ENCODE measurements around the gene COX7A2. TPM values are rescaled to one million over a fixed set of nuclear protein-coding genes. Genes with fewer than 3 reads are reported as not detected.

The COX7A2 gene
- total and polyA plus RNA-seq, 2 of the 13 experiments (the other 11 are each of a cell fraction or from before 2014, with no cell fraction given), result 407 to 556 TPM

DNA sequence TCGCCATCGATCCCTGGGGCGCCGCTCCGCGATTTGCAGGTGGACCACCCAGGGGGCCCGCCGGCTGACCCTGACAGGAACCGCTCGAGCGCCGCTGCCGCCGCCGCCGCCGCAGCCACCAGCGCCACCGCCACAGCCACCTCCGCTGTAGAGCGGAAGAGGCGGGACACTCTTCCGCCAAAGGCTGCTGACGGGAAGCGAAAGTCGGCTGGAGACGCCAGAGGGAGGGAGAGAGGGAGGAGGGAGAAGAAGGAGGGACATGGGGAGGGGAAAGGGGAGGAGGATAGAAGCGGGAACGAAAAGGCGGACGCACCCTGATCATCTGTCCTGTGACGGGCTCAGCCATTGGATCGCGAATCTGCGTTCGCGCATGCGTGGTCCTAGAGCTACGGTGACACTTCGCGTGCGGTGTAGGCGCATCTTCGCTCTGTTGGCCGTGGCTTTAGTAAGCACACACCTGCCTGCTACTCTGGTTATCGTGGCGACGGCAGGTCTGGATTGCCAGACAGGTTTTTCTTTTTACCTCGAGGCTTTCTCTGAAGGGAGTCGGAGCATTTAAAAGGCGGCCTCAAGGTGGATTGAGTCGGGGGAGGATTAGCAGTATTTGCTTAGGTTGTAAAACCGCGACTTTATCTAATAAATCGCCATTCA is 41.2 kb upstream of the COX7A2 start, which contains the start of gene TMEM30A (continued):
- TF ChIP-seq CCAR2 (optimal IDR thresholded peaks at IDR 0.05; ENCODE audit: low read depth, low read length), result peak; percentile 21
- no peak for TF ChIP-seq ZBTB1 (CRISPR knock-in tag; IDR thresholded peaks at IDR 0.05; ENCODE audit: borderline replicate concordance)
- TF ChIP-seq AHR (CRISPR knock-in tag; IDR thresholded peaks at IDR 0.05), result no peak; the same call in 1 of the 2 replicates
- no peak for TF ChIP-seq NR2F6 (IDR thresholded peaks at IDR 0.05)
- 0 out of 2 replicates have a peak, but pooled peaks have one; percentile 45 for TF ChIP-seq NR2F6 (CRISPR knock-in tag; IDR thresholded peaks at IDR 0.05)
- peak; percentile 58; the same call in 1 of the 2 replicates for TF ChIP-seq ZNF749 (CRISPR knock-in tag; IDR thresholded peaks at IDR 0.05; ENCODE audit: borderline replicate concordance)
- TF ChIP-seq, protein P1, sequence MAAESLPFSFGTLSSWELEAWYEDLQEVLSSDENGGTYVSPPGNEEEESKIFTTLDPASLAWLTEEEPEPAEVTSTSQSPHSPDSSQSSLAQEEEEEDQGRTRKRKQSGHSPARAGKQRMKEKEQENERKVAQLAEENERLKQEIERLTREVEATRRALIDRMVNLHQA (CRISPR knock-in tag; IDR thresholded peaks at IDR 0.05), result no peak
- TF ChIP-seq, protein P2, sequence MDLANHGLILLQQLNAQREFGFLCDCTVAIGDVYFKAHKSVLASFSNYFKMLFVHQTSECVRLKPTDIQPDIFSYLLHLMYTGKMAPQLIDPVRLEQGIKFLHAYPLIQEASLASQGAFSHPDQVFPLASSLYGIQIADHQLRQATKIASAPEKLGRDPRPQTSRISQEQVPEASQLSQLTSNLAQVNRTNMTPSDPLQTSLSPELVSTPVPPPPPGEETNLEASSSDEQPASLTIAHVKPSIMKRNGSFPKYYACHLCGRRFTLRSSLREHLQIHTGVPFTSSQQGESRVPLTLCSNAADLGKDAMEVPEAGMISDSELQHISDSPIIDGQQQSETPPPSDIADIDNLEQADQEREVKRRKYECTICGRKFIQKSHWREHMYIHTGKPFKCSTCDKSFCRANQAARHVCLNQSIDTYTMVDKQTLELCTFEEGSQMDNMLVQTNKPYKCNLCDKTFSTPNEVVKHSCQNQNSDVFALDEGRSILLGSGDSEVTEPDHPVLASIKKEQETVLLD (CRISPR knock-in tag; IDR thresholded peaks at IDR 0.05; ENCODE audit: low read depth), result 0 out of 2 replicates have a peak, but pooled peaks have one; percentile 43
- peak; percentile 84; the same call in 1 of the 2 replicates for TF ChIP-seq MTA1 (CRISPR knock-in tag; IDR thresholded peaks at IDR 0.05; ENCODE audit: borderline replicate concordance)
- TF ChIP-seq ZNF30 (CRISPR knock-in tag; IDR thresholded peaks at IDR 0.05), result no peak
- peak; percentile 82; the same call in 1 of the 2 replicates for TF ChIP-seq KDM4B (CRISPR knock-in tag; IDR thresholded peaks at IDR 0.05)
- TF ChIP-seq MXI1 (IDR thresholded peaks at IDR 0.05; ENCODE audit: borderline replicate concordance, low read depth, low read length), result peak; percentile 80; the same call in 1 of the 3 replicates
- no peak for TF ChIP-seq ZNF564 (CRISPR knock-in tag; IDR thresholded peaks at IDR 0.05)
- no peak for TF ChIP-seq ZNF891 (CRISPR knock-in tag; IDR thresholded peaks at IDR 0.05)
- TF ChIP-seq FOXA3 (CRISPR knock-in tag; IDR thresholded peaks at IDR 0.05), result peak; percentile 51
- TF ChIP-seq ZNF850 (CRISPR knock-in tag; conservative IDR thresholded peaks at IDR 0.05), result no peak
- TF ChIP-seq MAF1 (CRISPR knock-in tag; IDR thresholded peaks at IDR 0.05; ENCODE audit: borderline replicate concordance), result no peak
- TF ChIP-seq, protein P3, sequence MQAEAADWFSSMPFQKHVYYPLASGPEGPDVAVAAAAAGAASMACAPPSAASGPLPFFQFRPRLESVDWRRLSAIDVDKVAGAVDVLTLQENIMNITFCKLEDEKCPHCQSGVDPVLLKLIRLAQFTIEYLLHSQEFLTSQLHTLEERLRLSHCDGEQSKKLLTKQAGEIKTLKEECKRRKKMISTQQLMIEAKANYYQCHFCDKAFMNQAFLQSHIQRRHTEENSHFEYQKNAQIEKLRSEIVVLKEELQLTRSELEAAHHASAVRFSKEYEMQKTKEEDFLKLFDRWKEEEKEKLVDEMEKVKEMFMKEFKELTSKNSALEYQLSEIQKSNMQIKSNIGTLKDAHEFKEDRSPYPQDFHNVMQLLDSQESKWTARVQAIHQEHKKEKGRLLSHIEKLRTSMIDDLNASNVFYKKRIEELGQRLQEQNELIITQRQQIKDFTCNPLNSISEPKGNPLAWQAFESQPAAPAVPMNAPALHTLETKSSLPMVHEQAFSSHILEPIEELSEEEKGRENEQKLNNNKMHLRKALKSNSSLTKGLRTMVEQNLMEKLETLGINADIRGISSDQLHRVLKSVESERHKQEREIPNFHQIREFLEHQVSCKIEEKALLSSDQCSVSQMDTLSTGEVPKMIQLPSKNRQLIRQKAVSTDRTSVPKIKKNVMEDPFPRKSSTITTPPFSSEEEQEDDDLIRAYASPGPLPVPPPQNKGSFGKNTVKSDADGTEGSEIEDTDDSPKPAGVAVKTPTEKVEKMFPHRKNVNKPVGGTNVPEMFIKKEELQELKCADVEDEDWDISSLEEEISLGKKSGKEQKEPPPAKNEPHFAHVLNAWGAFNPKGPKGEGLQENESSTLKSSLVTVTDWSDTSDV (CRISPR knock-in tag; IDR thresholded peaks at IDR 0.05), result no peak
- TF ChIP-seq ZNF496 (CRISPR knock-in tag; IDR thresholded peaks at IDR 0.05; ENCODE audit: insufficient replicate concordance), result no peak
- no peak; the same call in none of the 2 replicates for TF ChIP-seq ATF7-NPFF (CRISPR knock-in tag; IDR thresholded peaks at IDR 0.05; ENCODE audit: low read depth)
- TF ChIP-seq HOXA9 (CRISPR knock-in tag; IDR thresholded peaks at IDR 0.05; ENCODE audit: borderline replicate concordance), result no peak
- TF ChIP-seq, protein P4, sequence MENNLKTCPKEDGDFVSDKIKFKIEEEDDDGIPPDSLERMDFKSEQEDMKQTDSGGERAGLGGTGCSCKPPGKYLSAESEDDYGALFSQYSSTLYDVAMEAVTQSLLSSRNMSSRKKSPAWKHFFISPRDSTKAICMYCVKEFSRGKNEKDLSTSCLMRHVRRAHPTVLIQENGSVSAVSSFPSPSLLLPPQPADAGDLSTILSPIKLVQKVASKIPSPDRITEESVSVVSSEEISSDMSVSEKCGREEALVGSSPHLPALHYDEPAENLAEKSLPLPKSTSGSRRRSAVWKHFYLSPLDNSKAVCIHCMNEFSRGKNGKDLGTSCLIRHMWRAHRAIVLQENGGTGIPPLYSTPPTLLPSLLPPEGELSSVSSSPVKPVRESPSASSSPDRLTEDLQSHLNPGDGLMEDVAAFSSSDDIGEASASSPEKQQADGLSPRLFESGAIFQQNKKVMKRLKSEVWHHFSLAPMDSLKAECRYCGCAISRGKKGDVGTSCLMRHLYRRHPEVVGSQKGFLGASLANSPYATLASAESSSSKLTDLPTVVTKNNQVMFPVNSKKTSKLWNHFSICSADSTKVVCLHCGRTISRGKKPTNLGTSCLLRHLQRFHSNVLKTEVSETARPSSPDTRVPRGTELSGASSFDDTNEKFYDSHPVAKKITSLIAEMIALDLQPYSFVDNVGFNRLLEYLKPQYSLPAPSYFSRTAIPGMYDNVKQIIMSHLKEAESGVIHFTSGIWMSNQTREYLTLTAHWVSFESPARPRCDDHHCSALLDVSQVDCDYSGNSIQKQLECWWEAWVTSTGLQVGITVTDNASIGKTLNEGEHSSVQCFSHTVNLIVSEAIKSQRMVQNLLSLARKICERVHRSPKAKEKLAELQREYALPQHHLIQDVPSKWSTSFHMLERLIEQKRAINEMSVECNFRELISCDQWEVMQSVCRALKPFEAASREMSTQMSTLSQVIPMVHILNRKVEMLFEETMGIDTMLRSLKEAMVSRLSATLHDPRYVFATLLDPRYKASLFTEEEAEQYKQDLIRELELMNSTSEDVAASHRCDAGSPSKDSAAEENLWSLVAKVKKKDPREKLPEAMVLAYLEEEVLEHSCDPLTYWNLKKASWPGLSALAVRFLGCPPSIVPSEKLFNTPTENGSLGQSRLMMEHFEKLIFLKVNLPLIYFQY (CRISPR knock-in tag; IDR thresholded peaks at IDR 0.05; ENCODE audit: borderline replicate concordance), result no peak; the same call in 1 of the 2 replicates
- TF ChIP-seq HDAC2 (CRISPR knock-in tag; IDR thresholded peaks at IDR 0.05), result no peak

All from HepG2 (cell line).